Breast epithelium (tissue), 3 donors: Measurements from ENCODE around the gene VPS26B.

Source experiments
- POLR2A ChIP-seq: fragments of 450-650 bp; IDR thresholded peaks from one replicate; pipeline ENCODE4 v1.6.1; 2016; ENCODE audit warnings: antibody characterized with exemption, mild to moderate bottlenecking, moderate library complexity
- POLR2AphosphoS5 ChIP-seq, 3 donors: sonication (generic); formaldehyde crosslinking; IDR thresholded peaks; one replicate each; pipeline ENCODE4 v1.6.1; 2017; ENCODE audit warnings: antibody characterized with exemption in 3 of 3
- TF ChIP-seq, protein P1 (sequence below), 3 donors: fragments of 450-650 bp; IDR thresholded peaks; one replicate each; pipeline ENCODE4 v1.5.1; 2016 to 2017; ENCODE audit warnings: antibody characterized with exemption in 3 of 3, mild to moderate bottlenecking in 3 of 3, moderate library complexity in 3 of 3

DNA sequence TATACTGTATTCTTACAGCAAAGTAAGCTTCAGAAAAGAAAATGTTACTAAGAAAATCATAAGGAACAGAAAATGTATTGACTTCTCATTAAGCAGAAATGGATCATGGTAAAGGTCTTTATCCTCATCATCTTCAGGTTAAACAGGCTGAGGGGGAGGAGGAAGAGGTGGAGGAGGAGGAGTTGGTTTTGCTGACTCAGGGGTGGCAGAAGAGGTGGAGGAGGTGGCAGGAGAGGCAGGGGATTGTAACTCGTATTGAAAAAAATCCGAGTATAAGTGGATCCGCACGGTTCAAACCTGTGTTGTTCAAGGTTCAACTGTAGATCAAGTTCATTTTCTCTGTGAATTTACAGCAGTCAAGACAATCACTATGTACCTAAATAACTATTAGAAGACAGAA lies 64.7 kb downstream of the VPS26B start:
- TF ChIP-seq, protein P1, sequence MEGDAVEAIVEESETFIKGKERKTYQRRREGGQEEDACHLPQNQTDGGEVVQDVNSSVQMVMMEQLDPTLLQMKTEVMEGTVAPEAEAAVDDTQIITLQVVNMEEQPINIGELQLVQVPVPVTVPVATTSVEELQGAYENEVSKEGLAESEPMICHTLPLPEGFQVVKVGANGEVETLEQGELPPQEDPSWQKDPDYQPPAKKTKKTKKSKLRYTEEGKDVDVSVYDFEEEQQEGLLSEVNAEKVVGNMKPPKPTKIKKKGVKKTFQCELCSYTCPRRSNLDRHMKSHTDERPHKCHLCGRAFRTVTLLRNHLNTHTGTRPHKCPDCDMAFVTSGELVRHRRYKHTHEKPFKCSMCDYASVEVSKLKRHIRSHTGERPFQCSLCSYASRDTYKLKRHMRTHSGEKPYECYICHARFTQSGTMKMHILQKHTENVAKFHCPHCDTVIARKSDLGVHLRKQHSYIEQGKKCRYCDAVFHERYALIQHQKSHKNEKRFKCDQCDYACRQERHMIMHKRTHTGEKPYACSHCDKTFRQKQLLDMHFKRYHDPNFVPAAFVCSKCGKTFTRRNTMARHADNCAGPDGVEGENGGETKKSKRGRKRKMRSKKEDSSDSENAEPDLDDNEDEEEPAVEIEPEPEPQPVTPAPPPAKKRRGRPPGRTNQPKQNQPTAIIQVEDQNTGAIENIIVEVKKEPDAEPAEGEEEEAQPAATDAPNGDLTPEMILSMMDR (IDR thresholded peaks at IDR 0.05): no peak
- TF ChIP-seq POLR2AphosphoS5 (IDR thresholded peaks at IDR 0.05) (no peak), POLR2A (no peak)
